ENCODE measurements around the gene AP4M1. TPM values are rescaled to one million over a fixed set of nuclear protein-coding genes. Genes with fewer than 3 reads are reported as not detected.

AP4M1 gene
- total RNA-seq, 3 donors from 2014 or later: 18.0 to 30.9 (median 23.9) TPM

DNA sequence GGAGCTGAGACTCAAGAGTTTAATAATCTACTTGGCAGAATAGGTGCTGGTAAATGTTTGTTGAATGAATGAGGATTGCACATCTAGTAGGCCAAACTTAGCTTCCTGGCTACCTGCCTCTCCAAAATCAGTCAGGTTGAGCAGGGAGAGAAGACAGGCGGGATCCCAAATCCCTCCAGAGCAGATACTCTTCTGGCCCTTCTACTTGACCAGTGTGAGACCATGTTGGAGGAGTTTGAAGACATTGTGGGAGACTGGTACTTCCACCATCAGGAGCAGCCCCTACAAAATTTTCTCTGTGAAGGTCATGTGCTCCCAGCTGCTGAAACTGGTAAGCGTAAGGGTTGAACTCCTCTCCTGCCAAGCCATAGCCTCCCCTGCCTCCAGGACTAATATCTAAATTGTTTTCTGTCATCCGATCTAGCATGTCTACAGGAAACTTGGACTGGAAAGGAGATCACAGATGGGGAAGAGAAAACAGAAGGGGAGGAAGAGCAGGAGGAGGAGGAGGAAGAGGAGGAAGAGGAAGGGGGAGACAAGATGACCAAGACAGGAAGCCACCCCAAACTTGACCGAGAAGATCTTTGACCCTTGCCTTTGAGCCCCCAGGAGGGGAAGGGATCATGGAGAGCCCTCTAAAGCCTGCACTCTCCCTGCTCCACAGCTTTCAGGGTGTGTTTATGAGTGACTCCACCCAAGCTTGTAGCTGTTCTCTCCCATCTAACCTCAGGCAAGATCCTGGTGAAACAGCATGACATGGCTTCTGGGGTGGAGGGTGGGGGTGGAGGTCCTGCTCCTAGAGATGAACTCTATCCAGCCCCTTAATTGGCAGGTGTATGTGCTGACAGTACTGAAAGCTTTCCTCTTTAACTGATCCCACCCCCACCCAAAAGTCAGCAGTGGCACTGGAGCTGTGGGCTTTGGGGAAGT, 23.1 kb downstream of the AP4M1 start:
- Histone ChIP-seq H3K9me3 (no peaks in the 10 kb centered on the region), H3K36me3 (ENCODE audit: low read depth) (no peaks in the 10 kb centered on the region), H3K4me3 (no peak overlapping the region), H3K4me1 (ENCODE audit: low read depth) (peaks cover 41% of the 10 kb centered on the region)
- TF ChIP-seq, protein P1, sequence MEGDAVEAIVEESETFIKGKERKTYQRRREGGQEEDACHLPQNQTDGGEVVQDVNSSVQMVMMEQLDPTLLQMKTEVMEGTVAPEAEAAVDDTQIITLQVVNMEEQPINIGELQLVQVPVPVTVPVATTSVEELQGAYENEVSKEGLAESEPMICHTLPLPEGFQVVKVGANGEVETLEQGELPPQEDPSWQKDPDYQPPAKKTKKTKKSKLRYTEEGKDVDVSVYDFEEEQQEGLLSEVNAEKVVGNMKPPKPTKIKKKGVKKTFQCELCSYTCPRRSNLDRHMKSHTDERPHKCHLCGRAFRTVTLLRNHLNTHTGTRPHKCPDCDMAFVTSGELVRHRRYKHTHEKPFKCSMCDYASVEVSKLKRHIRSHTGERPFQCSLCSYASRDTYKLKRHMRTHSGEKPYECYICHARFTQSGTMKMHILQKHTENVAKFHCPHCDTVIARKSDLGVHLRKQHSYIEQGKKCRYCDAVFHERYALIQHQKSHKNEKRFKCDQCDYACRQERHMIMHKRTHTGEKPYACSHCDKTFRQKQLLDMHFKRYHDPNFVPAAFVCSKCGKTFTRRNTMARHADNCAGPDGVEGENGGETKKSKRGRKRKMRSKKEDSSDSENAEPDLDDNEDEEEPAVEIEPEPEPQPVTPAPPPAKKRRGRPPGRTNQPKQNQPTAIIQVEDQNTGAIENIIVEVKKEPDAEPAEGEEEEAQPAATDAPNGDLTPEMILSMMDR (IDR thresholded peaks at IDR 0.05): no peak
- intact Hi-C loops (cut with DNase I, micrococcal nuclease): no loop called here
- DNase-seq (peak in 2 of 3 donors; percentile 53 to 69), ATAC-seq (peak; percentile 45)

DNA sequence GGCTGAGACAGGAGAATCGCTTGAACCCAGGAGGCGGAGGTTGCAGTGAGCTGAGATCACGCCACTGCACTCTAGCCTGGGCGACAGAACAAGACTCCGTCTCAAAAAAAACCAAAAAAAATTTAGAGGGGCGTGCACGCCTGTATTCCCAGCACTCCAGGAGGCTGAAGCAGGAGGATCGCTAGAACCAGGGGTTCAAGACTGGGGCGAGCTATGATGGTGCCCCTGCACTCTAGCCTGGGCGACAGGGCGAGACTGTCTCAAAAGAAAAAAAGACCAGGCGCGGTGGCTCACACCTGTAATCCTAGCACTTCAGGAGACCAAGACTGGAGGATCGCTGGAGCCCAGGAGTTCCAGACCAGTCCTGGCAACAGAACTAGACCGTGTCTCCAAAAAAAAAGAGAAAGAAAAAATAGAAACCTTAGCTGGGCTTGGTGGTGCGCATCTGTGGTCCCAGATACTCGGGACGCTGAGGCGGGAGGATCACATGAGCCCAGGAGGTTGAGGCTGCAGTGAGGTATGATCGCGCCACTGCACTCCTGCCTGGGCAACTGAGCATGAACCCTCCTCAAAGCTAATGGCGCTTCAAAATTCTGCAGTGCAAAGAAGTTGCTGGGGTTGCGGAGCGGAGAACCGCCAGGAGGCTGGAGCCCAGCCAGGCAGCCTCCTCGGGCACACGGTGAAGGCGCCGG, 24.9 kb downstream of the AP4M1 start:
- peak in 1 of 3 donors; percentile 61 for DNase-seq
- Histone ChIP-seq H3K36me3 (ENCODE audit: low read depth) (no peaks in the 10 kb centered on the region), H3K4me1 (ENCODE audit: low read depth) (peaks cover 41% of the 10 kb centered on the region), H3K9me3 (no peaks in the 10 kb centered on the region), H3K4me3 (peak overlapping the region; percentile 90)
- peak; percentile 35 for ATAC-seq
- intact Hi-C loops (cut with DNase I, micrococcal nuclease): no loop called here
- TF ChIP-seq, protein P1 (IDR thresholded peaks at IDR 0.05): no peak

DNA sequence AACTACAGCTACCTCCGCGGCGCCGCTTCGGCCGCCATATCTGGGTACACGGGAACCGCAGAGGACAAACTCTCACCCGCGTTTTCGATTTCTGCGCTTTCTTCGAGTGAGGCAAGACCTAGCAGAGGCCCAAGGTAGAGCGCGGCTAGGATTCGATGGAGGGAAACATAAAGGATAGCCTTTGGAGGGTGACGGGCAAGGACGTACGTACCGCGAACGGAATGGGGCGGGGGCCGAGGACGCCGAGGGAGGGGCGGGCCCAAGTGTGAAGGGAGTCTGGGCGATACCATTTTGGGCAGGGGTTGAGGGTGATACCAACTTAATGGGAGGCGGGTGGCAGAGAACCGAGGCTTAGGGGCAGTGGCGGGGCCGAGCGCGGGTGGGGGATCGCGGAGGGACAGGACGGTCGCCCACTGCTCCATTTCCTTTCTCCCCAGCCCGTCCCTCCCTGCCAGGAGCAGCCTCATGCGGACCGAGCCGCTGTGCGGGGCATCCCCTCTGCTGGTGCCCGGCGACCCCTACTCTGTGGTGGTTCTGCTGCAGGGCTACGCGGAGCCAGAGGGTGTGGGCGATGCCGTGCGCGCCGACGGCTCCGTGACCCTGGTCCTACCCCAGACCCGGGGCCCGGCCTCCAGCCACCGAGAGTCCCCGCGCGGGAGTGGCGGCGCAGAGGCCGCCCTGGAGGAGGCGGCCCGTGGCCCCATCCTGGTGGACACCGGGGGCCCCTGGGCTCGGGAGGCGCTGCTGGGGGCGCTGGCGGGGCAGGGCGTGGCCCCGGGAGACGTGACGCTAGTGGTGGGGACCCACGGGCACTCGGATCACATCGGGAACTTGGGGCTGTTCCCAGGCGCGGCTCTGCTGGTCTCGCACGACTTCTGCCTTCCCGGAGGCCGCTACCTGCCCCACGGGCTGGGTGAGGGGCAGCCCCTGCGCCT, 25.8 kb downstream of the AP4M1 start, which contains the start of gene MBLAC1:
Gene MBLAC1 (plus strand): TSS at position 37 of the 935 bp plus-strand sequence. CDS start 429 bp downstream, at position 466.
- Histone ChIP-seq H3K36me3 (ENCODE audit: low read depth) (no peaks in the 10 kb centered on the region), H3K4me1 (ENCODE audit: low read depth) (peaks cover 42% of the 10 kb centered on the region), H3K9me3 (no peaks in the 10 kb centered on the region), H3K4me3 (peak within 1 kb of the TSS; percentile 90)
- TF ChIP-seq, protein P1 (IDR thresholded peaks at IDR 0.05): no peak
- intact Hi-C loops (cut with DNase I, micrococcal nuclease): no loop called here
- DNase-seq (peak; percentile 92 to 97 (median 93)), ATAC-seq (peak; percentile 88)

DNA sequence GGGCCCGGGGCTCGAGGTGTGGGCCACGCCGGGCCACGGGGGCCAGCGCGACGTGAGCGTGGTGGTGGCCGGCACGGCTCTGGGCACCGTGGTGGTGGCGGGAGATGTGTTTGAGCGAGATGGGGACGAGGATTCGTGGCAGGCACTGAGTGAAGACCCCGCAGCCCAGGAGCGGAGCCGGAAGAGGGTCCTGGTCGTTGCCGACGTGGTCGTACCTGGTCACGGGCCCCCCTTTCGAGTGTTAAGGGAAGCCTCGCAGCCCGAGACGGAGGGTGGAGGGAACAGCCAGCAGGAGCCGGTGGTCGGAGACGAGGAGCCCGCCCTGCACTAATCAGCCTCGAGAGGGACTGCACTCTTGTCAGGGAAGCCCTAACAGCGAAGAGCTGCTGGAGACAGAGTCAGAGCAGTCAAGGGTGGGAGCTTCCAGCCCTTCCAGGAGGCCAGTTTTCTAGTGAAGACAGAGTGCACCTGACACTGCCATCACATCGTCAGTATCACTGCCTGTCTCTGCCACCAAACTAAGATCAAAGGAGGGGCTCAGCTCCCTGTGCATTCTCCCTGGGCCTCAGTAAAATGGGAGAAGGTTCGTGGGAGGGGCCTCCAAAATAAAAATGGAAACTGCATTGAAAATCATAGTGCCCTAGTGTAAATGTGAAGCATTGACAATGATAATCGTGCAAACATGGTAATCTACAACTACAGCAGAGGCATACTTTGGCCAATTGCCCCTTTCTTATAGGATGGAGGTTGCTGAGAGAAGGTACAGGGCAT, 26.6 kb downstream of the AP4M1 start:
- Histone ChIP-seq H3K4me1 (ENCODE audit: low read depth) (peaks cover 46% of the 10 kb centered on the region), H3K4me3 (peak overlapping the region; percentile 90), H3K9me3 (no peaks in the 10 kb centered on the region), H3K36me3 (ENCODE audit: low read depth) (no peaks in the 10 kb centered on the region)
- DNase-seq (no peak), ATAC-seq (no peak)
- TF ChIP-seq, protein P1 (IDR thresholded peaks at IDR 0.05): no peak
- intact Hi-C loops (cut with DNase I, micrococcal nuclease): no loop called here

All from mucosa of descending colon (tissue), 3 donors.